Stimulated activated CD4-positive, alpha-beta T cell treated with anti-CD3 and anti-CD28 coated beads, Interleukin-2, amount 100 ng/mL, for 24 hours (primary cell): Measurements from ENCODE around the gene PCCA.
"Not testable (repeated sequence)": the region's sequence is repeated elsewhere in the genome, so short reads cannot be mapped to it uniquely, and the experiment has no call there.

Experiments used
- DNase-seq, 2 donors: peaks; one replicate each; pipeline ENCODE4 v3.0.0-alpha.2; 2020

PCCA gene

GRCh38 chr13:100098445-100099116, 9.7 kb downstream of the PCCA start:
- no peak for DNase-seq

DNA sequence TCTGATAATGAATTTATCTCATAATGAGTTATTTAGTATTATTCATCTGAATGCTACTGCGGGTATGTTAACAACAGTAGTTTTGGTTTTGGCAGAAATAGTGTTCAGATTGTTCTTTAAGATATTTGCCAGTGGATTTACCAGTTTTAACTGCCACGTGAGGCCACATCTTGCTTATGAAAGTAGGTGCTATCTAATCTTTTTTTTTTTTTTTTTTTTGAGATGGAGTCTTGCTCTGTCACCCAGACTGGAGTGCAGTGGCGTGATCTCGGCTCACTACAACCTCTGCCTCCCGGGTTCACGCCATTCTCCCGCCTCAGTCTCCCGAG, 10.2 kb downstream of the PCCA start:
- DNase-seq = not testable (repeated sequence)

DNA sequence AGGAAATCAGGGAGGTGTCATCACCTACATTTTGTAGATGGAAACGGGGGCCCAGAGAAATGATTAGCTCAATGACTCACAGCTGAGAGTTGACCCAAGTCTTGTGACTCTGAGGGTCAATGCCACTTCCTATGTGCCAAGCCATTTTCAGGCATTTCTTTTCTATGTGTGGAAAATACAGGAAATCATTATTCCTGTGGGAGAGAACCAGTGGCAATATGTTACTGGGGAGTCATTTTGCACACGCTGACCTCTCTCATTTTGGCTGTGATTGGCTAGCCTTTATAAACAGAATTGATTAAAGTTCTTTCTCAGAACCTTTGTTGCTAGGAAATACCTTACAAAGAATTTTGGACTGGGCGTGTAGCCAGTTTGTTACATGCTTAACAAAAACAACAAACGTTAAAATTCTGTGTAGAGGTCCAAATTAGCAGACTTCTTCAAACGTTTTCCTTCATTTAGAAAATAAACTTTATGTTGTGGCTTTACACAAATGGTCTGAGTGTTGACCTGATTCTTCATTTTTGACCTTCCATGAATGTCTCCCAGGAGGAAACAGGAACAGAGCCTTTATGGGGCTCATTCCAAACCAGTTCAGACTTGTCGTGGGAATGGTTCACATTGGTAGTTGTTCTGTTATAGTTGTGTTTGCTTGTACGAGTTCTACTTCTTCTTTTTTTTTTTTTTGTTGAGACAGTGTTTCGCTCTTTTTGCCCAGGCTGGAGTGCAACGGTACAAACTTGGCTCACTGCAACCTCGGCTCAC, 11.4 kb downstream of the PCCA start:
- DNase-seq = no peak

- no peak for DNase-seq
Observed at GRCh38 chr13:100102042-100102441, 13.1 kb downstream of the PCCA start.

DNA sequence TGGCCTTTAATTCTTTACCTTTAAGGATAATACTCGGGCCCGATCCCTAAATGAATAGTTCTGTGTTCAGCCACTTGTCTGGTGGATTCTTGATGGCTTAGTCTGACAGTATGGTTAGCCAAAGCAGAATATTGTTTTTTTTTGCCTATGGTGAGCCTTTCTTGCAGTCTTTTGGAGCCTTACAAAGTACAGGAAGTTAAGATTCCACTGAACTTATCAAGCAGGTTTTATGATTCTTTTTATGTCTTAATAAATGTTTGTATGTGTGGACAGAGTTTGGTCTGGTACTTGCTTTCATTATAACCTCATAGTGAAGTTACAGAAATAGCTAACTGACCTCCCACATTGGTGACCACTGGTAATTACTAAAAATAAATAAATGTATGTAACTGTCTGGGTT, 17.1 kb downstream of the PCCA start:
- no peak for DNase-seq

- DNase-seq = no peak
Observed at GRCh38 chr13:100106705-100107104, 17.8 kb downstream of the PCCA start.

DNA sequence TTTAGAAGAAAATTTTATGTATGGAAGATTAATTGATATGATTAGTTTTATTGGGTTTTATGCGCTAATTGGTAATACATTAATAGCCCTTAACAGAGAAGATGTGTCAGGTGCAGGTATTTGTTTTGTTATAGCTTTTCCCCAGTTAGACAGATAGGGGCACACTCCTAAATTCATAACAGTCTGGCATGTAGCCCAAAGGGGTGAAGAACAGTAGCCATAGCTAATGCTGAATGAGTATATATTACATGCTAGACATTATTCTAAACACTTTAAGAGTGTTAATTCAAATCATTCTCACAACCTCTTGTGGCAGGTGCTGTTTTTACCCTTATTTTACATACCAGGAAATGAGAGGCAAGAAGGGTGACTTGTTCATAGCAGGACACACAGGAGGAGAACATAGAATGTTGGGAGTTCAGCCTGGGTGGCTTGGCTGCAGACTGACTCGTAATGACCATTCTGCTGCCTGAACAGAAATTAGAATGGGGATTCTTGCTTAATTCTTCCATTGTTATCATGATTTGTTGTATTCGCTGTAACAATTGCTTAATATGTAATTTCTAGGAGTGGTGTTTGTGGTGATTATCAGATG, 20.1 kb downstream of the PCCA start:
- no peak for DNase-seq

DNA sequence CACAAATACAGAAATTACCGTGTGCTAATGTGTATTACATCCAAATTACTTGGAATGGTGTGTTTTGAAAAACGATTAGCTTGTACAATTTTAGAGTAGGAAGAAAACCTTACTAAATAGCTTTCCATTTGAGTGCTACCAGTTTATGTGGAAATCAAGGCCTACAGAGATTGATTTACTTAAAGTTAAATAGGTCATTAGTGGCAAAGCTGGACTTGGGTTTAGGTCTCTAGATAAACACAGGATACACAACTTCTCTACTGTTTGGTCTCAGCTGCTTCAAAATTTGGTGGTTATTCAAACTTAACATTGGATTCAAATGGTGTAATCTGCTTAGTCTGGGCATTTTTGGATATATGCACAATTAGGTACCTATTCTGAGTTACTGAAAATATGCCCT, 21.4 kb downstream of the PCCA start:
- no peak for DNase-seq

DNA sequence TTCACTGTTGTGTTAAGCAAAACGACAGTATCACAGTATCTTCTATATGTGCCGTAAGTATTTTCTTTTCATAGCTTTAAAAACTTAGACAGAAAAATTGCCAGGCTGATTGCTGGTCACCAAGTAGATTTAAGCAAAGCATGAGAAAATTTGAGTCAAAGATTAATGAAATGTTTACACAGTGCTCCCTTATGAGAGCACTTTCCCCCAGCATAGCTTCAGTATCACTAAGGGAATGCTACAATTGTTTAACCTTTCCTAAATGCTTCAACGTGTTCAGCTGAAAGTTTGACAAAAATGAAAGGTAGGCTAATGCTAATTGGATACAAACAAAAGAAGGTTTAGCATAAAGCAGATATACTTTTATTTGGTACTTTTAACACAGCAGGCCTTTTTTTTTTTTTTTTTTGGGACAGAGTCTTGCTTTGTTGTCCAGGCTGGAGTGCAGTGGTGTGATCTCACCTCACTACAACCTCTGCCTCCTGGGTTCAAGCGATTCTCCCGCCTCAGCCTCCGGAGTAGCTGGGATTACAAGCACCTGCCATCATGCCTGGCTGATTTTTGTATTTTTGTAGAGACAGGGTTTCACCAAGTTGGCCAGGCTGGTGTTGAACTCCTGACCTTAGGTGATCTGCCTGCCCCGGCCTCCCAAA, 23.4 kb downstream of the PCCA start:
- no peak for DNase-seq

DNA sequence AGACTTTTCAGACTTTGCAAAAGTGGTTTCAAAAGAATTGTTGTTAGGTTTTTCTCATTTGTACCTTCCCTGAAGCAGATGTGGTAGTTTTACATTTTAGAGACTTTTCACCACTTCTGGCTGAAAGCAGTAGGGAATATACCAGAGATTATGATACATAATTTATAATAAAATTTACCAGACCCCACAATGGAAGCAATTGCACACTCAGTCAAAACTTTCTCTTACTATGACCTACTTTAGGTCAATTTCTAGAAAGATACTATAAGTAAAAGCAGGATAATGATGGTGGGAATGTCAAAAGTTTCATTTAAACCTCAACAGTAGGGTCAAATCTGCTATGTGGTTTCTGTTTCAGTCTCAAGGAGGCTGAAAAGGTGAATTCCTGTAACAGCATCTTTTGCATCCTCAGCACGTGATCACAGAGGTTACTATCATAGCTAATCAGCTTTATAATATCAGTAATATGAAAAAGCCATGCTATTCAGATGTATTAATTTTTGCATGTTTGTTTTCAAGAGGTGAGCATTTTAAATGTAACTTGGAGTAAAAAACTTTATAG, 26.9 kb downstream of the PCCA start:
- DNase-seq = no peak

- DNase-seq = no peak
Observed at GRCh38 chr13:100124265-100124664, 35.4 kb downstream of the PCCA start.

DNA sequence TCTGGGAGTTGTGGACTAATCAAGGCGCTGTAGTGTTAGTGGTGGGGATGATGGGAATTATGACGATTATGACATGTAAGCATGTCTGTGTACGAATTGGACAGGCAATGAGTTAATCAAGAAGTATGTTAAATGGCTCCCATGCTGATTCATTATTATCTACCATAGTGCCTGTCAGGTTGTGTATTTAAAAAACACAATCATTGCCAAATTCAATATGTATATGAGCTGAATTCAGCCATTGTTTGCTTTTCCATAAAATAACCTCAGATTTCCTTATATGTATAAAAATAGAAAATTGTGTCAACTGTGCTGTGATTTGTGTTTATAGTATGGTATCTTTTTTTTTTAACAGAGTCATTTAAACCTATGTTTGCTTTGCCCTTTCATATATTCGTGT, 37.1 kb downstream of the PCCA start:
- DNase-seq = no peak

GRCh38 chr13:100128373-100128772, 39.5 kb downstream of the PCCA start:
- DNase-seq = peak in 1 of 2 donors; percentile 17

- DNase-seq = no peak
Observed at GRCh38 chr13:100128838-100129237, 39.9 kb downstream of the PCCA start.

DNA sequence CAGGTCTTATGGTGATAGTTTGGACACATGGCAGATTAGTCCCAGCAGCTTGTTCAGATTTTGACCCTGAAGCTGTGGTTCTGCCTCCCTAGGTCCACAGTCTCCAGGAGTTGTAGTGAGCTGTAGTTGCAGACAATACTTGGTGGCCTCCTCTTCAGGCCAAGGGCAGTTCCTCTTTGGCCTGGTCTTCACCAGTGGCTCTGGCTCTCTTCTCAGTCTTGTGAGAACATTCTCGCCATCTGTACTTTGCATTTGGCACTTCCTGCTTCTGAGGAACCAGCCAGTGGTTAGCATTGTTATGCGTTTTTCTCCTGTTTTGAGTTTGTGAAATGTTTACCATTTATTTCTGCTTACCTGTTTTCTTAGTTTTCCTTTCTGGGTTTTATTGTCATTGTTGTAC, 40.7 kb downstream of the PCCA start:
- no peak for DNase-seq

GRCh38 chr13:100130092-100130491, 41.2 kb downstream of the PCCA start:
- DNase-seq = no peak

DNA sequence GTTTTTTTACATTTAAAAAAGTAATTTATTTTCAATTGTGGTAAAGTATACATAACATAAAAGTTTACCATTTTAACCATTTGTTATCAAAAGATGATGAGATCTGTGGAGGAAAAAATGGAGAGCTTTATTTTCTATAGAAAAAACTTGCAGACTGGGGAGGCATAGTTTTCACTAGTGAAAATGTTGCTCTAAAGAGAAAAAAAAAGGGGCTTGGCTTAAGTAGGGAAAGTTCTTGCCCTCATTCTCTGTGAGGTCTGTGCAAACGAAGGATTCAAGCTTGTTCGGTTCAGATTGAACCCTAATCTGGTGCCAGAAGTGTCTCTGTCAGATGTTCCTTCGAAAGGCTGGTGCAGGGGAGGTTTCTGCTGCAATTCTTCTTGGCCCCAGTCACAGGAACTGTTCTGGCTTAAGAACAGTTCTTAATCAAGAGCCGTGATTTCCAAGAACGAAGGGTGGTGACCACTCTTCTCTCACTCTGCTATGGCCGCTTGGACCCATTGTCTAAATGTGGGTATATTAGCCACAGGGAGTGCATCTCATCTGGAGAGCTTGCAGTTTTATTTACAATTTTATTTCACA, 42.1 kb downstream of the PCCA start:
- DNase-seq = no peak

- DNase-seq = peak in 1 of 2 donors; percentile 33
Observed at GRCh38 chr13:100131863-100132574, 43.1 kb downstream of the PCCA start.

DNA sequence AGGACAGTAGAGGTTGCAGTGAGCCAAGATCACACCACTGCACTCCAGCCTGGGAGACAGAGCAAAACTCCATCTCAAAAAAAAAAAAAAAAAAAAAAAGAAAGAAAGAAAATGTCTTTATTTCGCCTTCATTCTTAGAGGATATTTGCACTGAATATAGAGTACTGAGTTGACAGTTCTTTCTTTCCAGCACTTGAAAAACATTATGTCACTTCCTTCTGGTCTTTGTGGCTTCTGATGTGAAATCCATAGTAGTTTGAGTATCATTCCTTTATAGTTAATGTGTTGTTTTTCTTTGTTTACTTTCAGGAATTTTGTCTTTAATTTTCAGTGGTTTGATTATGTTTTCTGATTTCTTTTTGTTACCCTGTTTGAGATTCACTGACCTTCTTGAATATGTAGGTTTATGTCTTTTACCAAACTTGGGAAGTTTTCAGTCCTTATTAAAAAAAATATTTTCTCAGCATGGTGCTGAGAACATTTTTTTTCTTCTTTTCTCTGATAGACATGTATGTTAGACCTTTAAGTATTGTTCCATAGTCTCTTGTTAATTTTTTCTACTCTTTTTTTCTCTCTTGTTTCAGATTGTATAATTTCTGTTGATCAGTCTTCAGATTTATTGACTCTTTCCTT, 50.1 kb downstream of the PCCA start:
- no peak for DNase-seq

- no peak for DNase-seq
Observed at GRCh38 chr13:100139817-100140216, 50.9 kb downstream of the PCCA start.

- DNase-seq = no peak
Observed at GRCh38 chr13:100140441-100140840, 51.5 kb downstream of the PCCA start.

DNA sequence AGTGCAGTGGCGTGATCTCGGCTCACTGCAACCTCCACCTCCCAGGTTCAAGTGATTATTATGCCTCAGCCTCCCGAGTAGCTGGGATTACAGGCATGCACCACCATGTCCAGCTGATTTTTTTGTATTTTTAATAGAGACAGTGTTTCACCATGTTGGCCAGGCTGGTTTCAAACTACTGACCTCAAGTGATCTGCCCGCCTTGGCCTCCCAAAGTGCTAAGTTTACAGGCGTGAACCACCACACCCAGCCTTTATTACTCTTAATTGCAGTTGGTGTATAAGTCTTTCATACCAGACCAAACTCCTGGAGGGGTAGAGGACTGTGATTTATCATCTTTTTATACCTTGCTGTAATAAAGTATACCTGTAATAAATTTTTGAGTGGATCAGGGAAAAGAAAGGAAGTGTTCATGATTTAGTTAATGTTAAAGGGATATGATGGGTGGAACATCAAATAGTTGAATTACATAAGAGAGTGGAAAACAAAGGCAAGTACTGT, 52.6 kb downstream of the PCCA start:
- not testable (repeated sequence) for DNase-seq
